Measurements from ENCODE around the gene PPP1R36.

DNA sequence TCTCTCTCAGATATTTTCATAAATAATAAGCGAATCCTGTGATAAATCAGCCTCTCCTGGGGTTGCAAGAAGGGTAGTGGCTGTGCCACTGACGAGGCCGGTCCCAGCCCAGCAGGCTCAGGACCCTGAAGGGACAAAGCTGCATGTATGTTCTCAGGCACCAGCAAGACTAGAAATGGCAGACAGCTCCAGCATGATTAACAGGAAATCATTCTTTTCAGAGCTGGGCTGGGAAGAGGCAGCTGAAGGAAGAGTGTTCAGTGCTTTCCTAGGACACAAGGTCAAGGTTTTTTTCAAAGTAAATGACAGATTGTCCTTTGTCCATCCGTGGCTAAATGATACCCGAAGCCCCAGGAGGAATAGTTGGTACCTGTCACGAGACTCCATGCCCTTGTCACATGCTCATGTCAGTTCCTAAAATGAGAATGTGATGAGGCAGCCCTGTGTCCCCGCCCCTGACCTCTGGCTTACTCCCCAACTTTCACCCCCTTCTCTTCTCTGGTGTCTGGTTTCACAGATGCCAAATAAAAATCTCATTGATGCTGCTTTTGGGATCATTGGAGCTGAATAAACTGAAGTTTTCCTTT is 65.1 kb downstream of the PPP1R36 start:
- TF ChIP-seq CTCF (conservative IDR thresholded peaks at IDR 0.05; ENCODE audit: low read length), result no peak
- TF ChIP-seq EZH2phosphoT487 (IDR thresholded peaks at IDR 0.05; ENCODE audit: borderline replicate concordance), result no peak
